Osteocyte (in vitro differentiated cells): ENCODE results near the gene RSU1. TPM values are rescaled to one million over a fixed set of nuclear protein-coding genes. Genes with fewer than 3 reads are reported as not detected.

Experiments
- DNase-seq: peaks from one replicate; pipeline ENCODE4 v3.0.0; 2021; ENCODE audit warnings: mixed read lengths; ENCODE audit not compliant: unreplicated experiment; ENCODE audit errors: extremely low spot score
- H3K27ac Mint-ChIP-seq: one replicate; pipeline ENCODE4 v1.8.0; 2021; ENCODE audit warnings: mild to moderate bottlenecking, mixed read lengths; ENCODE audit not compliant: unreplicated experiment
- H3K27me3 Mint-ChIP-seq: one replicate; pipeline ENCODE4 v1.8.0; 2021; ENCODE audit warnings: mixed read lengths; ENCODE audit not compliant: unreplicated experiment
- H3K36me3 Mint-ChIP-seq: one replicate; pipeline ENCODE4 v1.8.0; 2021; ENCODE audit warnings: mixed read lengths; ENCODE audit not compliant: unreplicated experiment
- H3K4me1 Mint-ChIP-seq: one replicate; pipeline ENCODE4 v1.8.0; 2021; ENCODE audit warnings: mixed read lengths; ENCODE audit not compliant: unreplicated experiment
- H3K4me3 Mint-ChIP-seq: one replicate; pipeline ENCODE4 v1.8.0; 2021; ENCODE audit warnings: mild to moderate bottlenecking, moderate library complexity, mixed read lengths; ENCODE audit not compliant: unreplicated experiment
- H3K9me3 Mint-ChIP-seq: one replicate; pipeline ENCODE4 v1.8.0; 2021; ENCODE audit warnings: mixed read lengths; ENCODE audit not compliant: unreplicated experiment
- CTCF ChIP-seq: fragments of 200-600 bp; sonication (generic); IDR thresholded peaks from 2 replicates; pipeline ENCODE4 v1.5.0; 2021; ENCODE audit warnings: antibody characterized with exemption, mild to moderate bottlenecking, moderate library complexity
- total RNA-seq: library from RNA; stranded (reverse); gene quantifications from 2 replicates; pipeline ENCODE4 v1.2.1, GENCODE V29; 2021

RSU1 gene
- total RNA-seq, 1 donor from 2014 or later: 92.0 TPM

- no peak for TF ChIP-seq CTCF
- Mint-ChIP-seq H3K9me3 (peaks cover 16% of the 10 kb centered on the region), H3K27ac (no peak overlapping the region), H3K4me1 (no peaks in the 10 kb centered on the region), H3K36me3 (peaks cover 43% of the 10 kb centered on the region), H3K27me3 (no peaks in the 10 kb centered on the region), H3K4me3 (no peak overlapping the region)
- DNase-seq: no peak
These were observed 89.0 kb downstream of the RSU1 start for GRCh38 chr10:16728266-16728665.

- Mint-ChIP-seq H3K4me3 (no peak overlapping the region), H3K36me3 (peaks cover 43% of the 10 kb centered on the region), H3K27me3 (no peaks in the 10 kb centered on the region), H3K4me1 (no peaks in the 10 kb centered on the region), H3K27ac (no peak overlapping the region), H3K9me3 (peaks cover 16% of the 10 kb centered on the region)
- DNase-seq: no peak
- no peak for TF ChIP-seq CTCF
These were observed 89.6 kb downstream of the RSU1 start for GRCh38 chr10:16727666-16728065.

GRCh38 chr10:16724509-16724908 lies 92.7 kb downstream of the RSU1 start:
- no peak for TF ChIP-seq CTCF
- Mint-ChIP-seq H3K4me1 (peaks cover 1% of the 10 kb centered on the region), H3K27me3 (no peaks in the 10 kb centered on the region), H3K27ac (no peak overlapping the region), H3K36me3 (peaks cover 37% of the 10 kb centered on the region), H3K4me3 (no peak overlapping the region), H3K9me3 (peaks cover 13% of the 10 kb centered on the region)
- DNase-seq: no peak

GRCh38 chr10:16720812-16721211 lies 96.4 kb downstream of the RSU1 start:
- Mint-ChIP-seq H3K4me3 (no peak overlapping the region), H3K4me1 (peaks cover 24% of the 10 kb centered on the region), H3K9me3 (peaks cover 3% of the 10 kb centered on the region), H3K27ac (no peak overlapping the region), H3K36me3 (peaks cover 18% of the 10 kb centered on the region), H3K27me3 (no peaks in the 10 kb centered on the region)
- TF ChIP-seq CTCF: no peak
- no peak for DNase-seq

GRCh38 chr10:16717622-16718395 lies 99.4 kb downstream of the RSU1 start:
- peaks cover 9% of the 10 kb centered on the region for H3K9me3 Mint-ChIP-seq
- peaks cover 35% of the 10 kb centered on the region for H3K36me3 Mint-ChIP-seq
- peak overlapping the region; percentile 76 for H3K27ac Mint-ChIP-seq
- peak overlapping the region; percentile 60 for H3K4me3 Mint-ChIP-seq
- peak; percentile 8 for TF ChIP-seq CTCF
- DNase-seq: no peak
- no peaks in the 10 kb centered on the region for H3K27me3 Mint-ChIP-seq
- H3K4me1 Mint-ChIP-seq: peaks cover 24% of the 10 kb centered on the region
